Type B pancreatic cell (in vitro differentiated cells): ENCODE results near the gene CNOT10. TPM values are rescaled to one million over a fixed set of nuclear protein-coding genes. Genes with fewer than 3 reads are reported as not detected.
"Not testable (repeated sequence)": the region's sequence is repeated elsewhere in the genome, so short reads cannot be mapped to it uniquely, and the experiment has no call there.

Experiments
- DNase-seq: peaks from one replicate; pipeline ENCODE4 v3.0.0; 2021; ENCODE audit warnings: mixed read lengths; ENCODE audit not compliant: unreplicated experiment; ENCODE audit errors: extremely low spot score
- H3K27ac Mint-ChIP-seq: 2 replicates; pipeline ENCODE4 v1.8.0; 2021; ENCODE audit warnings: mild to moderate bottlenecking, mixed read lengths
- H3K27me3 Mint-ChIP-seq: 2 replicates; pipeline ENCODE4 v1.8.0; 2021; ENCODE audit warnings: mixed read lengths
- H3K36me3 Mint-ChIP-seq: 2 replicates; pipeline ENCODE4 v1.8.0; 2021; ENCODE audit warnings: mixed read lengths
- H3K4me1 Mint-ChIP-seq: one replicate; pipeline ENCODE4 v1.8.0; 2021; ENCODE audit warnings: mixed read lengths; ENCODE audit not compliant: unreplicated experiment
- H3K4me3 Mint-ChIP-seq: 2 replicates; pipeline ENCODE4 v1.8.0; 2021; ENCODE audit warnings: mild to moderate bottlenecking, mixed read lengths
- H3K9me3 Mint-ChIP-seq: 2 replicates; pipeline ENCODE4 v1.8.0; 2021; ENCODE audit warnings: mixed read lengths
- total RNA-seq: library from RNA; stranded (reverse); gene quantifications from 2 replicates; pipeline ENCODE4 v1.2.1, GENCODE V29; 2021; ENCODE audit warnings: low replicate concordance
- TF ChIP-seq, protein P1 (sequence below): fragments of 200-600 bp; sonication (generic); conservative IDR thresholded peaks from 2 replicates; pipeline ENCODE4 v1.5.0; 2021; ENCODE audit warnings: antibody characterized with exemption, mild to moderate bottlenecking

CNOT10 gene
- total RNA-seq, 1 donor from 2014 or later, result 42.8 TPM

DNA sequence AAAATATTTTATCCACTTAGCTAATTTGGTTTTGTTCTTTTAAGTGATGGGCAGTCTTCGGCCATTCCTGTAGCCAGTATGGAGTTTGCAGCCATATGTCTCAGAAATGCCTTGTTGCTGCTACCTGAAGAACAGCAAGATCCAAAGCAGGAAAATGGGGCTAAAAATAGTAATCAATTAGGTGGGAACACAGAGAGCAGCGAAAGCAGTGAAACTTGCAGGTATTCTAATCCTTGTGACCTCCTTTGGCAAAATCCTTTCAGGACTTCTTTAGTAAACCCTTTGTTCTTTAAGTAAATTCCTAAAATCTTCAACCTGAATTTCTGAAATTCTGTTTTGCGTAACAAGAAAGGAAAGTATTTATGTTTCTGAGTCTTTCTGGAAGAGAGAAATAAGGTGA lies 49.8 kb downstream of the CNOT10 start:
- Mint-ChIP-seq H3K36me3 (peaks cover 15% of the 10 kb centered on the region), H3K9me3 (no peaks in the 10 kb centered on the region), H3K27me3 (no peaks in the 10 kb centered on the region), H3K27ac (no peak overlapping the region), H3K4me1 (no peaks in the 10 kb centered on the region), H3K4me3 (no peak overlapping the region)
- DNase-seq, result no peak
- TF ChIP-seq, protein P1, sequence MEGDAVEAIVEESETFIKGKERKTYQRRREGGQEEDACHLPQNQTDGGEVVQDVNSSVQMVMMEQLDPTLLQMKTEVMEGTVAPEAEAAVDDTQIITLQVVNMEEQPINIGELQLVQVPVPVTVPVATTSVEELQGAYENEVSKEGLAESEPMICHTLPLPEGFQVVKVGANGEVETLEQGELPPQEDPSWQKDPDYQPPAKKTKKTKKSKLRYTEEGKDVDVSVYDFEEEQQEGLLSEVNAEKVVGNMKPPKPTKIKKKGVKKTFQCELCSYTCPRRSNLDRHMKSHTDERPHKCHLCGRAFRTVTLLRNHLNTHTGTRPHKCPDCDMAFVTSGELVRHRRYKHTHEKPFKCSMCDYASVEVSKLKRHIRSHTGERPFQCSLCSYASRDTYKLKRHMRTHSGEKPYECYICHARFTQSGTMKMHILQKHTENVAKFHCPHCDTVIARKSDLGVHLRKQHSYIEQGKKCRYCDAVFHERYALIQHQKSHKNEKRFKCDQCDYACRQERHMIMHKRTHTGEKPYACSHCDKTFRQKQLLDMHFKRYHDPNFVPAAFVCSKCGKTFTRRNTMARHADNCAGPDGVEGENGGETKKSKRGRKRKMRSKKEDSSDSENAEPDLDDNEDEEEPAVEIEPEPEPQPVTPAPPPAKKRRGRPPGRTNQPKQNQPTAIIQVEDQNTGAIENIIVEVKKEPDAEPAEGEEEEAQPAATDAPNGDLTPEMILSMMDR, result no peak

DNA sequence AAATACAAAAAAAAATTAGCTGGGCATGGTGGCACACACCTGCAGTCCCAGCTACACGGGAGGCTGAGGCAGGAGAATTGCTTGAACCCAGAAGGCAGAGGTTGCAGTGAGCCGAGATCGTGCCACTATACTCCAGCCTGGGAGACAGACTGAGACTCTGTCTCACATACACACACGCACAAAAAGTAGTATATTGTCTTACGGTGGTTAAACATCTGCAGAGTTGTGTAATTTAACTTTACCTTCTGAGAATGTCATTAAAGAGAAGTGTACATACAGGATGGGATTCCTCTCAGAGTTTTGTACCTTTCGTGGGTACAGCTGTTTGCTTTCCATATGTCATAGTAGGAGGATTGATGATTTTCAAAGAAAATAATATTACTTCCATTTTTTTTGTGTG lies 58.5 kb downstream of the CNOT10 start:
- H3K4me1 Mint-ChIP-seq, H3K9me3 Mint-ChIP-seq, H3K4me3 Mint-ChIP-seq, H3K27ac Mint-ChIP-seq, DNase-seq, H3K27me3 Mint-ChIP-seq: not testable (repeated sequence)
- H3K36me3 Mint-ChIP-seq, result peaks cover 34% of the 10 kb centered on the region

DNA sequence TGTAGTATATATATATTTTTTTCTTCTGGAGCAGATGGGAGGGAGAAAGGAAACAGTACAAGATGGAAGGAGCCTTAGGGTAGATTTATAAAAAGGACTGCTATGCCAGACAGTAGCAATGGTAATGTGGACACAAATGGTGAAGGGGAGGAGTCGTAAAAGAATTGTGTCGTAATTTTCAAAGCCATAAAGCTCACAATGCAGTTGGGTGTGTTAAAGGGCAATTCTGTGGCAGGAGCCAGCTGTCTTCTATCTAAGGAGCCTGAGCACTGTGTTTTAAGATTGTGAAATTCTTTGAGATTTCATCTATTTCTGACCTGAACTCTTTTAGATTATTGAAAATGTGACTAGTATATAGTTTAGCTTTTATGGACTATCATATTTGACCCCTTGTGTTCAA lies 58.9 kb downstream of the CNOT10 start:
- Mint-ChIP-seq H3K4me1 (no peaks in the 10 kb centered on the region), H3K4me3 (no peak overlapping the region)

DNA sequence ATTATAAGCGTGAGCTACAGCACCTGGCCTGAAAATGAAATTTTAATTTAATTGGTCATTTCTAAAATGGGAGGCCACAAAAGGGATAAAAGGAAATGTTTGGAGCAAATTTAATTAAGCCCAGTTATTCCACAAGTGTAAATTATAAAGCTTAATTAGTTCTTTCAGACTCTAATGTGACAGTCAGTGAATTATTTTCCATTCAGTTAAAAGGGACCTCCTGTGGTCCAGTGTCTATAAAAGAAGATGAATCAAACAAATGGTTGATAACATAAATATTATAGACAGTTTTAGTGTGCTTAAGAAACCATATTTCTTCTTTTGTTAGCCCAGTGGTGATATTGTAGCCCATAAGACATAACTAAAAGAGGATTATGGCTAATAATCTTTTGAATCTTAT lies 66.4 kb downstream of the CNOT10 start:
- Mint-ChIP-seq H3K4me1 (peaks cover 5% of the 10 kb centered on the region), H3K9me3 (no peaks in the 10 kb centered on the region), H3K4me3 (no peak overlapping the region), H3K36me3 (peaks cover 16% of the 10 kb centered on the region), H3K27ac (no peak overlapping the region), H3K27me3 (no peaks in the 10 kb centered on the region)
- TF ChIP-seq, protein P1, result no peak
- no peak for DNase-seq

More for the DNA sequence above, 58.9 kb downstream of the CNOT10 start:
- TF ChIP-seq, protein P1, result no peak
- DNase-seq, result no peak
- Mint-ChIP-seq H3K27me3 (no peaks in the 10 kb centered on the region), H3K36me3 (peaks cover 34% of the 10 kb centered on the region), H3K27ac (no peak overlapping the region), H3K9me3 (no peaks in the 10 kb centered on the region)

DNA sequence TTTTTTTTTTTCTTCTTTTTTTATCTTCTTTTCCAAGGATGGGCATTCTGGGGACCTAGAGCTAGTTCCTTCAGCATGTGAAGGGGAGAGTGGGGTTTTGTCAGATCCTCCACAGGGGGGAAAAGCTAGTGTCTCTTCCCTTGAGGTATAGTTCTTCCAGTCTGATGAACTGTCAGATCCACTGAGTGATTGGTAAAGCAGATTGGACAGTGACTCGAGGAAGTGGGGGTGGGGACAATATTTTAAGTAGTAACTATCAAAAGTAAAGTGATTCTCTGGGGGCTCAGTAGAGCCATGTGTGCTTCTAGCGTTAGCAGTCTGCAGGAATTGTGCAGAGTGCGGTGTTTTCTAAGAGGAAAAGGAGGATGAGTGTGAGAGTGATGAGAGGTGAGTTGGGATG lies 70.8 kb downstream of the CNOT10 start:
- DNase-seq, result no peak
- Mint-ChIP-seq H3K4me3 (no peak overlapping the region), H3K4me1 (peaks cover 5% of the 10 kb centered on the region), H3K27ac (no peak overlapping the region), H3K36me3 (peaks cover 17% of the 10 kb centered on the region), H3K9me3 (no peaks in the 10 kb centered on the region), H3K27me3 (no peaks in the 10 kb centered on the region)
- TF ChIP-seq, protein P1, result no peak

DNA sequence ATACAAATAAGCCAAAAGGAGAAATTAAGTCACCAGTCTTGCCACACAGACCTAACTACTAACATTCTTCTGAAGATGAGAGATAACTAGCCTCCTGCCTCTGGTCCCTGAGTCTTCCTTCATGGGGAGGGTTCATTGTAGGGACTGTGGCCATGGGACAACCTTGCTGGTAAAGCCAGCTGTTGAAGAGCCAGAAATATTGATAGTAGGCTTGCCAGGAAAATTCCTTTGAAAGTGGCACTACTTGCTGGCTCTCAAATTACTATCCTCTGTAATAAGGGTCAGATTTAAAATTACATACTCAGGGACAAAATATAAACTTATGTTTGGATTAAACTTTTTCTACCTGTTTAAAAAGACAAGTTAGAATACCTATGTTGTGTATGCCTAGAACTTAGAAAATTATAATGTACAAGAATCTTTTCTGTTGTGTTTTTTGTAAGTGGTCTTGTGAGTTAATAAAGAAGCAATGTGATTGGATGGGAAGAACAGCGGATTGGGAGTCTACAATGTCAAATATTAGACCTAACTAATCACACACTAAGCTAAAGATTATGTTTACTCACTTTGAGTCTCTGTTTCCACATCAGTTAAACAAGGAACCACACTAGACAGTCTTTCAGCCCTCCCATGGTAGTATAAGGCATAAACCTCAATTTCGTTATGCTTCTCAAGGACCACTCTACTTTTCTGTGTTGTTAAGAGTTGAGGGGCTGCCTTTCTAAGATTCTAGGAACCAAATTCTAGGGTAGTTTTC lies 72.8 kb downstream of the CNOT10 start:
- H3K27ac Mint-ChIP-seq, result no peak overlapping the region
- peaks cover 20% of the 10 kb centered on the region for H3K36me3 Mint-ChIP-seq
- peaks cover 5% of the 10 kb centered on the region for H3K4me1 Mint-ChIP-seq
- no peaks in the 10 kb centered on the region for H3K27me3 Mint-ChIP-seq
- H3K4me3 Mint-ChIP-seq, result no peak overlapping the region
- TF ChIP-seq, protein P1, result no peak
- no peaks in the 10 kb centered on the region for H3K9me3 Mint-ChIP-seq
- peak; percentile 16 for DNase-seq
